ENCODE data around the gene KIF18B.

KIF18B gene

GRCh38 chr17:44972953-44973352, 25.4 kb upstream of the KIF18B start:
- H3K9me3 ChIP-seq (ENCODE audit: severe bottlenecking), result no peaks in the 10 kb centered on the region
- H3K4me3 ChIP-seq (ENCODE audit: low read depth, low read length), result no peak overlapping the region
- no peak for DNase-seq
- H3K27ac ChIP-seq, result no peak overlapping the region
- H3K36me3 ChIP-seq, result no peaks in the 10 kb centered on the region
- H3K27me3 ChIP-seq (ENCODE audit: insufficient read depth, low read depth, severe bottlenecking), result no peaks in the 10 kb centered on the region
- TF ChIP-seq CTCF (IDR thresholded peaks at IDR 0.05; ENCODE audit: low read depth, low read length), result no peak

GRCh38 chr17:44971776-44972483, 24.4 kb upstream of the KIF18B start:
- DNase-seq, result peak; percentile 47
- Histone ChIP-seq H3K27ac (no peak overlapping the region), H3K27me3 (ENCODE audit: insufficient read depth, low read depth, severe bottlenecking) (no peaks in the 10 kb centered on the region), H3K9me3 (ENCODE audit: severe bottlenecking) (no peaks in the 10 kb centered on the region), H3K4me3 (ENCODE audit: low read depth, low read length) (no peak overlapping the region), H3K36me3 (no peaks in the 10 kb centered on the region)
- TF ChIP-seq CTCF (IDR thresholded peaks at IDR 0.05; ENCODE audit: low read depth, low read length), result no peak

- peaks cover under 1% of the 10 kb centered on the region for H3K9me3 ChIP-seq (ENCODE audit: severe bottlenecking)
- no peak for TF ChIP-seq CTCF (IDR thresholded peaks at IDR 0.05; ENCODE audit: low read depth, low read length)
- no peak overlapping the region for H3K27ac ChIP-seq
- no peaks in the 10 kb centered on the region for H3K27me3 ChIP-seq (ENCODE audit: insufficient read depth, low read depth, severe bottlenecking)
- DNase-seq, result peak; percentile 25
- no peaks in the 10 kb centered on the region for H3K36me3 ChIP-seq
- H3K4me3 ChIP-seq (ENCODE audit: low read depth, low read length), result no peak overlapping the region
These were observed 22.7 kb upstream of the KIF18B start for GRCh38 chr17:44970136-44970741.

- H3K27me3 ChIP-seq (ENCODE audit: insufficient read depth, low read depth, severe bottlenecking), result no peaks in the 10 kb centered on the region
- H3K36me3 ChIP-seq, result no peaks in the 10 kb centered on the region
- TF ChIP-seq CTCF (IDR thresholded peaks at IDR 0.05; ENCODE audit: low read depth, low read length), result no peak
- peak overlapping the region; percentile 52 for H3K4me3 ChIP-seq (ENCODE audit: low read depth, low read length)
- peaks cover 2% of the 10 kb centered on the region for H3K9me3 ChIP-seq (ENCODE audit: severe bottlenecking)
- DNase-seq, result no peak
- H3K27ac ChIP-seq, result 0 out of 2 replicates have a peak overlapping the region, but pooled peaks have one; percentile 21
These were observed 21.7 kb upstream of the KIF18B start for GRCh38 chr17:44969144-44969780.

- peaks cover 2% of the 10 kb centered on the region for H3K9me3 ChIP-seq (ENCODE audit: severe bottlenecking)
- TF ChIP-seq CTCF (IDR thresholded peaks at IDR 0.05; ENCODE audit: low read depth, low read length), result peak; percentile 67
- DNase-seq, result peak; percentile 97
These were observed 20.9 kb upstream of the KIF18B start, which contains the start of gene C1QL1 for GRCh38 chr17:44968225-44969143. C1QL1 (minus strand) TSS chr17:44968303; CDS start chr17:44968048, 255 bp downstream.

More at GRCh38 chr17:44968225-44969143, 20.9 kb upstream of the KIF18B start, which contains the start of gene C1QL1:
- no peaks in the 10 kb centered on the region for H3K36me3 ChIP-seq
- peak within 1 kb of the TSS; percentile 21 for H3K27ac ChIP-seq
- H3K4me3 ChIP-seq (ENCODE audit: low read depth, low read length), result peak within 1 kb of the TSS; percentile 52
- H3K27me3 ChIP-seq (ENCODE audit: insufficient read depth, low read depth, severe bottlenecking), result no peaks in the 10 kb centered on the region

Measured in WERI-Rb-1 (cell line).